Stimulated activated naive CD8-positive, alpha-beta T cell treated with anti-CD3 and anti-CD28 coated beads, Interleukin-15, Interleukin-2, amounts not matched to agents 100 U/mL and 50 U/mL, for 24 hours (primary cell): Measurements from ENCODE around the gene DPYD.

Experiments
- ATAC-seq: fragments of 150-1000 bp; cut with Tn5 transposase; one replicate; pipeline ENCODE4 v1.10.0; 2021
- DNase-seq: peaks from one replicate; pipeline ENCODE4 v3.0.0; 2021

DPYD gene

DNA sequence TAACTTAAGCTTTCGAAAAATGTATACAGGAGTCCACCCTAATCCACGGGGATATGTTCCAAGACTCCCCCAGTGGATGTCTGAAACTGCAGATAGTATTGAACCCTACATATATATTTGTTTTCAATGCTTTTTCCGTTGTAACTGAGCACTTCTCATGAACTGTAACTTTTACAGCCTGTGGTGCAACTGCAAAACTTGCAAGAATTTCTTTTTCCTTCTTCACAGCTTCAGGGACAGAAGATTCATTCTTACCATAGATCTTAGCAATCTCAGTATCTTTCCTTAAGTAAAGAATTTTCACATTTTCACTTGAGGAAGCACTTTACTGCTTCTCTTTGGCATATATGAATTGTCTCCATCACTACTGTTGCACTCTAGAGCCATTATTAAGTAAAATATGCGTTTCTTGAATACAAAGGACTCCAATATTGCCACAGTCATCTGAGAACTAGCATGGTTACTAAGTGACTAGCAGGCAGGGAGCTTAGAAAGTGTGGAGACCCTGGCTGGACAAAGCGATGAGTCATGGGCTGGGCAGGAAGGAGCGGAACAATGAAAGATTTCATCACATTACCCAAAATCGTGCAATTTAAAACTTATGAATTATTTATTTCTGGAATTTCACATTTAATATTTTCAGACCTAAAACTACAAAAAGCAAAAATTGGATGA lies 14.1 kb downstream of the DPYD start:
- DNase-seq: no peak
- ATAC-seq: no peak

DNA sequence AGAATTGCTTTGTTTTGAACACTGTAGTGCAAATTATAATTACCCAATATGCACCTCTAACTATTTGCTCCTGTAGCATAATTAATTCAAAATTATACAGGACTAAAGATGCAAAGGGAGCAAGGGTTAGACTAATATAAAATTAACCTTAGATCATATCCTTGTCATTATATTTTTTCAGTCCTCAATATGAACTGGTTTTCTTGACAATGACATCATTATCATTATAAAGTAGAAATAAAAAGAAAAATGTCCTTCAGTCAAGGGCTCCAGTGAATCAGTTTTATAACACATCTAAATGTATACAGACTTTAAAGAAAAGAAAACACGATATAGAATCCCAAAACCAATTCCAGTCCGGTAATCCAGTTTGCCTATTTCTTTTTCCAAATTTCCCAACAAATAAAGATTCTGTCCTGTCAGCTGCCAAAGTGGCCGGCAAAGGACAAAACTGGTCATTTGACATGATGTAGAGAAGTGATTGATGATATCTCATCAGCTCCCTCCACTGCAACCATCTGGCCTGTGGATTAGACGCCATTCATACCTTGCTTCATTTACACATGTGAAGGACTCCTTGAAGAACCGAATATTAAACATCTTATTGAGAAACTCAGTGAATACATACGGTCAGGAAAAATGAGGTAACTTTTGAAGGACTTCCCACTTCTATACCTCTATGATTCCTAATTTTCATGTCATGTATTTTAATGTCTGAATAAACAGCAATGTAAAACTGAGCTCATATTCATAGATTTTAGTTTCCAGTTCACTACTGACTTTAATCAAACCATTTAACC lies 15.5 kb downstream of the DPYD start:
- ATAC-seq (no peak), DNase-seq (no peak)

DNA sequence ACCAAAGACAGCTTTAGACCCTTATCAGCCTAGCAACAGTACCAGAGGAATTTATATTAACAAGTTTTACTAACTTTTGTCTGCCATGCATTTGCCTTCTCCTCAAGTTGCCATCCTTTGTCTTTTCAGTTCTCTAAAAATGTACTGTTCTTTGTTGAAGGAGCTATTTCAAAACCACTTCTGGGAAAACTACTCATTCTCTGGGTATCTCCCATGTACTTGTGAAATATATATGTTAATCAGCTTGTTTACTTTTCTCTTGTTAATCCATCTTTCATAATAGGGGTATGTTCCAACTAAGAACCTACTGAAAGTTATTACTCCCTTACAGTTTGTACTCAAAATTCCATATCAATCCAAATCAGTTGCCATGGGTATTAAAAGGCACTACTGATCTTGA lies 16.3 kb downstream of the DPYD start:
- ATAC-seq: no peak

DNA sequence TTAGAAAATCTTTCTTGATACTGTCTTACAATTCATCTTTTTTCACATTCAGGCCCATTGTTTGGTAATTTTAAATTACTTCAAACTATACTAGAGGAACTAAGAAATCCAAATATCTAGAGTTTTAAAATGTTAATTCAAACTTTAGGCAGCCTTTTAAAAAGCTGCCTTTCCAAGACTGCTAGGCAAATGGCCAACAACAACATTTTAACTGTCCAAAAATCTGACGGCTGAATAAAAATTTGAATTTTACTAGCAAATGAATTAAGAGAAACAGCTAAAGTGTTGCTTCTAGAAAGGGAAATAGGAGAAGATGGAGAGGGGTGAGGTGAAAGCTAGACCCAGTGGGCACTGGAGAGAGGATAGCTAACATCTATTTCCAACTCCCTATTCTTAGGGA lies 17.2 kb downstream of the DPYD start:
- ATAC-seq: no peak
- DNase-seq: no peak

More for the DNA sequence above, 16.3 kb downstream of the DPYD start:
- DNase-seq: no peak

DNA sequence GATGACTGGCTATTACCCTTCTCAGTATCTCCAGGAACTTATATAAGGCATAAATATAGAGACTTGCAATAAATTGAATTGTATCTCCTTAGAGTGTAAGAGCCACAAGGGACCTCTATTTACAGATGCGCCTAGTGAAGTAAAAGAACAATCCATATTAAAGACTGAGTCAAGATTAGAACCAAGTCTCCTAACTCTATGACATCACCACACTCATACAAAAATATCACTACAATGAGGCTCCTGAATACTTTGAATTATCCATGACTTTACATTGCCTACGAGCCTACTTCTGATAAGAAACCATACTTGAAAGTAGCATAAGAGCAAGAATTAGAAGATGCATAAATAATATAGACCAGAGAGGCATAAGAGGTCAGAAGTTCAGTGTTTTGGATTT lies 18.8 kb downstream of the DPYD start:
- no peak for DNase-seq
- no peak for ATAC-seq

DNA sequence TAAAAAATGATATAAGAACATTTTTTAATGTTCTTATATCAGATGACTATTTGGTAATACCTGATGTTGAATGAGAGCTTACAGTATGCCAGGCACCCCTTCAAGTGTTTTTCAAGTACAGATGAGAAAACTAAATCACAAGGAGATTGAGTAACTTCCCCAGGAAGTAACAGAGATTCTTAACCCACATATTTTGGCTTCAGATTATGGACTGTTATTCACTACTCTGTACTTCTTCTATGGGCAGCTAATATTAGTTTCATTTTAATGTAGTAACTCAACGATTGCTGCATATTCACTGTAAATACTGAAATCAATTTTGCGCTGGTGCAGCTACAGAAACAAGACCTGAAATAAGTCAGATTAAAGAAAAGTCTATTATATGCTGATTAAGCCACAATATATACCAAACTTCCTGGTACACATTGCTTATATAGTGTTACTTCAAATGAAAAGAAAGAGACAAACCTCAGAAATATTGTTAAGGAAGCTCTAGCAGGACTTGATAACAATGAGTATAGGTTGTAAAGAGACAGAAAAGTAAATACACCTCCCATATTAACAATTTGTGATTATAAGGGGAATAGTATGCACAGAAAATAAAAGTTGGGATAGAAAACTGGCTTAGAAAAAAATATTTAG lies 19.7 kb downstream of the DPYD start:
- no peak for DNase-seq
- ATAC-seq: no peak

DNA sequence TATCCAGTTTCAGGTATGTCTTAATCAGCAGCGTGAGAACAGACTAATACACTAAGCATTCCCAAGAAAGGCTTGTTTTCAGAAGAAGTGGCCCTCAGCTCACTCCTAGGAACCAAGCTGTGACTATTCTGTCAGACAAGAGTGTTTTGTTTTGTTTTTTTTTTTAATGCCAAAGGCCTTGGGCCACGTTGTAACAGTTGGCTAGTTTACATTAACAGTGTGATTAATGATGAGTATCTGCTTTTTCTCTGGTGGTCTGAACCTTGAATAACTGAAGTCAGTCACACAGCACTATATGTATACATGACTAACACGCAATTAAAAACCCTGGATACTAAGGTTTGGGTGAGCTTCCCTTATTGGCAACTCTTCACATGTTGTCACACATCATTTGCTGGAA lies 21.9 kb downstream of the DPYD start:
- DNase-seq (no peak), ATAC-seq (no peak)

DNA sequence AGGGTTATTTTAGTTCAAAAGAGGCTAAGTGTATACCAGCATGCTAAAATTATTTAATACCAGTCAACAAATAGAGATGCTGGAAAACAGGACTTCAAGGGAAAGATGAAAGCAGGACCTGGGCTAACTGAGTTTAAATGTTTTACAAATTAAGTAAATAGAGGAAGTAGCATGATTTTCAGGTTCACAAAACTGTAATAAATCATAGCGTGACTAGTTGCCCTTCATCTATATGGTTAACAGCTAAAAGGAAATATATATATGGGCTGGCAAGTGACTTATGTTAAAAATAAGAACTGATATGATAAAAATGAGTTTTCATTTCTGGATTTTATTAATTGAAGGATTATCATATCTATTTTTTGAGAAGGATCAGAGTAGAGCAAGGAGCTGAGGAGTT lies 25.6 kb downstream of the DPYD start:
- no peak for ATAC-seq
- DNase-seq: no peak

DNA sequence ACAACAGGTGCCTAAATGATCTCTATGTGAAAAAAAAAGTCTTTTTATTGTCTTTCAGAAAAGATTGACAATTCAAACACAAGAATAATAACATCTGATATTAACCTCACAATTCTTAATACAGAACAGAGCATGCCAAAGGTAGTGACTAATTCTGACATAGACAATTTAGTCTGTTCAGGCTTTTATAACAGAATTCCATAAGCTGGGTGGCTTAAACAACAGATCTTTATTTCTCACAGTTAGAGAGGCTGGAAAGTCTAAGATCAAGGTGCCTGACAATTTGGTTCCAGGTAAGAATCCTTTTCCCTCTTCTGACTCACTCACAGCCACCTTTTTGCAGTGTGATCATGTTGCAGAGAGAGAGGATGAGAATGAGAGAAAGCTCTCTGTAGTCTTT lies 27.0 kb downstream of the DPYD start:
- no peak for DNase-seq
- ATAC-seq: no peak

DNA sequence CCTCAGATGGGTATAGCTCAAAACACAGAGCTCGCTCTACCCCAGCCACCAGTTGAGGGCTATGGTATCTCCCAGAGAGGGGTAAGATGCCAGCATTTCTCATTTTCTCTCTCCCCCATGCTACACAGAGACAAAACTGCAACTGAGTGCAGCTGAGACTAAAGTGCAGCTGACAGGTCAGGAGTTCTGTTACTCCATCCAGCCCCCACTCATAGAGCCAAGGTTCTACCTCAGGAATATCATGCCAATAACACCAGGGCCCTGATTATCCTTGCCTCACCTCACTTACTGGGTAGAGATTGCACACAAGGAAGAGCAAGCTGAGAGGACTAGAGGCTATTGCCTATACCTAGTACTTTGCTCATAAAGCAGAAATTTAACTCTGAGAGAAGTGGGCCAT lies 34.6 kb downstream of the DPYD start:
- DNase-seq (no peak), ATAC-seq (no peak)

DNA sequence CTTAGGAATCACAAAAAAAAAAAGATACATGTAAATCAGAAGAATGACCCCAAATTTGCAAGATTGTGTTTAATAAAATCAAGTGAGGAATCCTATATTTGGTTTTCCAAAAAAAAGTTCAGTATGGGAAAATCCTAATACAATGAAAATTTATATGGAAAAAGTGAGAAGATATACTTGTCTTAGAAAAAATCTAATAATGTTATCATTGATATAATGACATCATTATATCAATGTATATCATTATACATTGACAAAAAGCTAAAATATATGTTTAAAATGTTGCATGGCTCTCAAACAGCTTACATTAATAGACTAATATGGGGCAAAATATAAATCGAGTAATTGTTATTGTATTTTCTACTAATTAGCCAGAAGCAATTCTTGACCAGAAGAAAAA lies 37.0 kb downstream of the DPYD start:
- ATAC-seq (no peak), DNase-seq (no peak)

DNA sequence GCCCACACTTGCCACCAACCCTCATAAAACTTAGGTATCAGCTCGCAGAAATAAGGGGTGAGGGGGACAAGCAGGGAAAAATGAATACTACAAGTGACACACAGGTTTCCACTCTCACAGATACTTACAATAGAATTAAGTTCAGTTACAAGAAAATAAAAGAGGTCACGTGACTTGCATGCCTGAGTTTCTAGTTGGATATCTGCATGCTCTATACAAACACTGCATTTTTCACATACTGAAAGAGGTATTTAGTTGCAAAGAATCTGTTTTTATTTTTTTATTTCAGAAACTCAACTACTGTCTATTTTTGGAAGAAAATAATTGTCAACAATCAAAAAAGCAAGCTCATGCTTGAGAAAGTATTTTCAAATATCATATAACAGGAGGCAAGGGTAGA lies 43.5 kb downstream of the DPYD start:
- no peak for DNase-seq
- no peak for ATAC-seq

DNA sequence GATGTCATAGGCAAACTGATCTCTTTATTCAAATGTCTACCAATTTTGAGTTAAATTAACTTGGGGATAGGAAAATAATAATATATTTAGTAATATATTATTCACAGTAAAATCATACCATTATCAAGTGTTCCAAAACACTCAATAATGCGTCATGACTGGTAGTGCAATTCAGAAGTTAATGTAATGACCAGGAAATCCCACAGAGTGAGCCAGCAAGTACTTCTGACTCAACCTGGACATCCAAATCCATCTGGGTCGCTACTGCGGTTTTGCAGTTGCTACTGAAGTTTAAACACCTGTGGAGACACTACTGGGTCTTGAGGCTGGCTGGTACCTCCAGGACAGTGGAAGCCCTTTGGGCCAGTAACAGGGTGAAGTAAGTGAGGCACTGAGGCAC lies 44.8 kb downstream of the DPYD start:
- DNase-seq (no peak), ATAC-seq (no peak)

DNA sequence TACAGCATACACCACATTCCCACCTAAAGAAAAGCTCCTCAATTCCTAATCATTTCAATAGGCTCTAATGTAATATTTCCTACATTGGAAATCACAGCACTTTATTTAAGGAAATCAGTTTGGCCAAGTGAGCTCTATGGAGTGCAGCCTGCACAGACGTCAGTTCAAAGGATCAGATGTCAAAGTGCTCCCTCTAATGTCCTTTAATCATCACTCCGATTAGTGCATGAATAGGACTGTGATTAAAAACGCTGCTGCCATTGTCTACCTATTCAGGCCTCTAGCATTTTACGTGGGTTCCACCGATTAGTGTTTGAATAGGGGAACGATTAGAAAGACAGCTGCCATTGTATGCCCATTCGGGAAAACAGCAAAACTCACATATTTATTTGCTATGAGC lies 50.2 kb downstream of the DPYD start:
- ATAC-seq: no peak

DNA sequence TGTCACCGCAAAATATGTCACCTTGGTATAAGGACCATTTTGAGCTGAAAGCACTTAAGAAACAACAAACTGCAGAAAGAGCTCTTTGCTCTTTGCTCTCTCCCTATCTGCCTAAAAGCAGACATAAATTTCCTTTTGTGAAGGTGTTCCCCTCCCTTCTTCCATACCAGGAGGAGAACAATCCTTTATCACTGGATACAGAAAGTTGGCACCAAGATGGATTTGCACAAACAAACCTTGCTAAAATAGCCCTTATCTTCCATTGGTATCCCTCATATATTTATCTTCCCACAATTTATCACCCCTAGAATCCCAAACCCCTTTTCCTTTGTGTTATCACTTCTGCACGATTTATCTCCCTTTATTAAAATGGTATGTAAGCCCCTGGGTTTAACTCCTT lies 51.4 kb downstream of the DPYD start:
- DNase-seq: no peak
- no peak for ATAC-seq

More for the DNA sequence above, 50.2 kb downstream of the DPYD start:
- no peak for DNase-seq

DNA sequence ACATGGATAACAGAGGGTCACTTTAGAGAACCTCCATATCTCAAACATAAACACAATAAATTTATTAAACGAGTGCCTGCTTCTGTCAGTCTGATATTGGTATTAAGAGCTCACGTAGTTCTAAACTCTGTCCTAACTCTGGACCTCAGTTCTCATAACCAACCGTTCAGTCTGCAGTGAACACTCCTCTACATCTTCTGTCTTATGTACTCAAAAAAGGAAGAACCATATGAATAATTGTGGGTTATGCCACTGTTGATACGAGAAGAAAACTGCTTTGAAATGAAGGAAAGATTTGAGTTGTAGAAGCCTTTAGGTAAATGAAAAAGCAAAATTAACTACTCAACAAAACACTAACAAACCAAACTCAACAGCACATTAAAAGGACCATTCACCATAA lies 53.7 kb downstream of the DPYD start:
- no peak for ATAC-seq
- DNase-seq: no peak

DNA sequence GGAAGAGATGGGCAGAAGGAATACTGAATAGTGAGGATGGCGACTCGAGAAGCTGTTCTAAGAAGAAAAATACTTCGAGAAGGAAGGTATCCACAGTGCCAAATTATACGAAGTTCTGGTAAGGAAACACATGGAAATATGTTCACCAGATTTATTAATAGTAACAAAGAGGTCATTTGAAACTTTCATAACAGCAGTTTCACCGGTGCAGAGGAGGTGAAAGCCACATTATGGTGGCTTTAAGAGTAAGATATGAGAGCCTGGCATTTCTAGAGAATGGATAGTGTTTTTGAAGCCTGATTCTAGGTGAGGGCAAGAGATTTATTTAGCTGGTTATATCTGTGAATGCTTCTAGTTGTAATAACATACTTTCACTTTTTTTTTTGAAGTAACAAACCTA lies 56.2 kb downstream of the DPYD start:
- DNase-seq (no peak), ATAC-seq (no peak)

DNA sequence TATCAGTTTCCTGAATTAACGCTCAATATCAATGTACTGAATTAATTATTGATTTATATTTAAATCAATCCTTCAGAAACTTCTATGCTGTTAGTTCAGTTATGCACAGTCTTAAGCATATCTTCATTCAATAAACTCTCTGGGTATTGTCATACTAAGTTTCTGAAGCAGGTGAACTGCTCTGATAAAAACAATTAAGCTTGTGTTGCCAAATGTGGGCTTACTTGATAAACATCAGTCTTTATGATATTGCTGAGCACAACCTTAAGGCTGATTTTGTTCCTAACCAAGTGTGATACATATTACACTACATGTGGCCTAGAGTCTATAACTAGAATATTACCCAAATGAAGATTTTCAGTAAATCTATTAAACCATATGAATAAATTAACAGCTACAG lies 67.6 kb downstream of the DPYD start:
- DNase-seq (no peak), ATAC-seq (no peak)

DNA sequence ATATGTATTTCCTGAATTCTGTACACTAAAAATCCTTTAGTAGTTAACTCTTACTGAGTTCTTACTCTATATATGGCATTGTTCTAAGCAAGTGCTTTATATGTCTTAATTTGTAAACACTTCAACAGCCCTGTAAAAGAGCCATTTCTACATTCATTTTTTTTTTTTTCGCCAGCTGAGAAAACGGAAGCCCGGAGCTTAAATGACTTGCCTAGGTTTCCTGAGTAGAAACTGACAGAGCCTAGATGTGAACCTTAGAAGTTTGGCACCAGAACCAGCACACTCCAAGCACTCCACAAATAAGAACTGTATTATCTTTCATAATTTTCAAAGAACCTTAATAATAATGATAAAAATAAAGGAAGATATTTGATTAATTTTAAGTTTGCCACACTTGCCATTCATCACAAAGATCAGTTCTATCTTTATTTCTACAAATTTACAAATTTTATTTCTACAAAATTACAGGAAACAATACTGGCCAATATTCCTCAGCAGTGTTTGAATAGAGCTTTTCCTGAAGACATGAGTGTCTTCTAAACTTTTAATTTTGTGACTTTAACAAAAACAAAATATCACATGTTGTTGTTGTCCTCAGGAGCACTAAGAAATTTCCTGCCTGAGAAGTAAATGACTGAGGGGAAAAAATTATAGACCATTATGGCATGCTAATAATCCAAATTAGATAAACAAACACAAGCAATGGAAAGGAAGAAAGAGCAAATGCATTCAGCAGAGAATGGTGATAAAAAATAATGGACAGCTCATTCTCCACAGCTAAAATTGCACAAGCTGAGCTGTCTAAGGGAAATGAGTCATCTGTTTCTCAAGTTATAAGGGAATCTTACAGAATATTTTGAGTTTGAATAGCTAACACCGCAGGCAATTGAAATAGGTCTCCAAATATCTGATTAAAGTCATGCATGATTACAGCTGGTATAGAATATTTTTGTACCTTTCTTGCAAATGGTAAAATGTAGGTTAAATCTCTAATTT lies 71.2 kb downstream of the DPYD start:
- peak; percentile 69 for ATAC-seq

DNA sequence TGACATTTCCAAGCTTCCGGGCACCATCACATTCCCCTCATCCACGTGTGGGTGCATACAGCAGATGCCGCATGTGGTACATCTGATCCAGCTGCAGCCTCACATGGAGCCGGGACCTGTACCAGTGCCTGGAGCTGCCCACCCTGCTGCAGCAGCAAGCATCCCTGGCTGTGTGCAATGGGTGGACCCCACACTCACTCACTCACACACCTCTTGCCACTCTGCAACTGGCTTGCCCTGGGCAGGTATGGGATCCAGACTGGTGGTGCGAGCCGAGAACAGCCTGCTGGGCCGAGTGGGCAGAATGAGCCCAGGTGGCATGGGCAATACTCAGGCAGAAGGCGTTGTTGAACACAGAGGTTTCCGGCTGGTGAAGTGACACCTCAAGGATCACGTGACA lies 75.0 kb downstream of the DPYD start:
- DNase-seq: no peak
- ATAC-seq: no peak

More for the DNA sequence above, 71.2 kb downstream of the DPYD start:
- no peak for DNase-seq

DNA sequence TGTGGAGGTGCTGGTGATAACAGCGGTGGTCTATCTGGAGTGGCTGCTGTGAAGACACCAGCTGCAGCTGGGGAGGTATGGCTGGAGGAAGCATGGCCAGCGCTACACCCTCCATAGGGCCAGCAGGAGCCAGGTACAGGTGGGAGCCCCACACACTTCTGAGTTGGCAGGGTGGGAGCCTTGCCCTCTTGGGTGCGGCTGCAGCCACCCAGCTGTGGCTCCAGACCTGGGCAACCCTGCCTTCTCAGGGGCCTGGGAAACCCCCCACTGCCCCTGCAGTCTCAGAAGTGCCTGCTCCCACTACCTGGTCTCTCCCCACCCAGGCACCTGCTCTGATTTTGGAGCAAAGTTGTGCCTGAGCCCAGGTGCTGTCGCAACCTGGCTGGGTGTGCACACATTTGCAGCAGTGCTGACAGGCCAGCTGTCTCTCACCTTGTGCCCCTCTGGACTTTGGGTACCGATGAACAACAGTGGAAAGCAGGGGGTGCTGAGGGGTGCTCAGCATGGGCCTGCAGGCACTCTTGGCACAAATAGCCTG lies 76.2 kb downstream of the DPYD start:
- no peak for ATAC-seq
- no peak for DNase-seq

DNA sequence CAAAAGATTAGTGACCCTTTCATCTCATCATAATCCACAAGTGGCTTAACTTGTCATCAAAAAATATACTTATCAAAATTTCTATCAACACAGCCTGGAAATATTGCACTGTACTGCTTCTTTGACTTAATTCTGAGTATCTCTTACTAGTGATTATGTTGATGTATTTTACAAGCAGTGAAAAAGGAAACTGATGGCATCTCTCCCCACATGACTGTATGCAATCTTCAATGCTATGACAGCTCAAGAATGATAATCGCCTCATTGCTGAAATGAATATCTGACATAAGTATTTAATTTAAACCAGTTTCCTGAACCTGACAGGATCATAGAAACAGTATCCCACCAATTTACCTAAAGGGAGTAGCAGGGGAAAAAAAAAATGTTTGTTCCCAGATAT lies 79.5 kb downstream of the DPYD start:
- ATAC-seq (no peak), DNase-seq (no peak)
